ENCODE data around the gene SET. TPM values are rescaled to one million over a fixed set of nuclear protein-coding genes. Genes with fewer than 3 reads are reported as not detected.

The SET gene
- total and polyA plus RNA-seq, 2 of the 13 experiments (the other 11 are each of a cell fraction or from before 2014, with no cell fraction given), result 94.2 to 611 TPM

GRCh38 chr9:128702949-128703615 lies 14.1 kb downstream of the SET start (continued):
- TF ChIP-seq ZNF121 (CRISPR knock-in tag; IDR thresholded peaks at IDR 0.05) (no peak), CBFB (CRISPR knock-in tag; IDR thresholded peaks at IDR 0.05) (no peak), HDAC2 (CRISPR knock-in tag; IDR thresholded peaks at IDR 0.05) (no peak), ZNF709 (CRISPR knock-in tag; IDR thresholded peaks at IDR 0.05) (no peak), TEF (CRISPR knock-in tag; IDR thresholded peaks at IDR 0.05) (no peak), ZNF430 (CRISPR knock-in tag; IDR thresholded peaks at IDR 0.05) (no peak), MBNL3 (CRISPR knock-in tag; conservative IDR thresholded peaks at IDR 0.05) (no peak), HMGA1 (CRISPR knock-in tag; conservative IDR thresholded peaks at IDR 0.05) (no peak), KAT7 (CRISPR knock-in tag; IDR thresholded peaks at IDR 0.05; ENCODE audit: borderline replicate concordance) (no peak), LBX2 (CRISPR knock-in tag; IDR thresholded peaks at IDR 0.05; ENCODE audit: borderline replicate concordance) (no peak), ZBTB33 (CRISPR knock-in tag; IDR thresholded peaks at IDR 0.05) (no peak), POLR2AphosphoS5 (IDR thresholded peaks at IDR 0.05; ENCODE audit: low read depth, low read length) (no peak), ISL2 (CRISPR knock-in tag; IDR thresholded peaks at IDR 0.05) (no peak), ZNF451 (CRISPR knock-in tag; IDR thresholded peaks at IDR 0.05) (no peak), ZXDC (CRISPR knock-in tag; IDR thresholded peaks at IDR 0.05) (no peak; the same call in 1 of the 2 replicates), RORA (CRISPR knock-in tag; IDR thresholded peaks at IDR 0.05) (no peak), ZNF30 (CRISPR knock-in tag; IDR thresholded peaks at IDR 0.05) (no peak), MAX (IDR thresholded peaks at IDR 0.05) (peak; percentile 43; the same call in 1 of the 2 replicates), SNAPC5 (CRISPR knock-in tag; IDR thresholded peaks at IDR 0.05; ENCODE audit: borderline replicate concordance) (no peak), ZBED4 (CRISPR knock-in tag; IDR thresholded peaks at IDR 0.05; ENCODE audit: borderline replicate concordance) (no peak)
